Tibial artery (tissue), 4 donors: ENCODE measurements around the gene ADAMTS2.

Experiments used
- DNase-seq, 2 donors: peaks; one replicate each; pipeline ENCODE4 v3.0.0-alpha.2; 2019
- H3K27ac ChIP-seq, 2 donors: fragments of 200-600 bp; sonication (generic) in 1 of 2; 1 replicate in 1 of 2; 2 replicates in 1 of 2; pipeline ENCODE4 v1.5.1; 2018 to 2019; ENCODE audit warnings: mild to moderate bottlenecking in 1 of 2
- H3K27me3 ChIP-seq, 2 donors: fragments of 200-600 bp; sonication (generic) in 1 of 2; one replicate each; pipeline versions ENCODE4 v1.5.1 to v1.6.0; 2016 to 2019
- H3K36me3 ChIP-seq, 3 donors: fragments of 200-600 bp; sonication (generic) in 2 of 3; one replicate each; pipeline ENCODE4 v1.5.1; 2016 to 2019; ENCODE audit warnings: mild to moderate bottlenecking in 2 of 3
- H3K4me1 ChIP-seq, 4 donors: fragments of 200-600 bp; sonication (generic) in 2 of 4; 1 replicate in 3 of 4; 2 replicates in 1 of 4; pipeline ENCODE4 v1.5.1; 2016 to 2019
- H3K4me3 ChIP-seq, 2 donors: fragments of 200-600 bp; sonication (generic) in 1 of 2; 1 replicate in 1 of 2; 2 replicates in 1 of 2; pipeline ENCODE4 v1.5.1; 2018 to 2019; ENCODE audit warnings: mild to moderate bottlenecking in 2 of 2
- H3K9me3 ChIP-seq, 3 donors: fragments of 200-600 bp; sonication (generic) in 1 of 3; one replicate each; pipeline ENCODE4 v1.5.1; 2016 to 2019
- CTCF ChIP-seq, 2 experiments: fragments of 200-600 bp in 1 of 2; fragments of 450-650 bp in 1 of 2; IDR thresholded peaks; one replicate each; pipeline ENCODE4 v1.5.1; 2017 to 2019; ENCODE audit warnings: antibody characterized with exemption in 2 of 2, mild to moderate bottlenecking in 1 of 2, moderate library complexity in 1 of 2
- intact Hi-C: fragments of 100-400 bp; cut with DNase I; formaldehyde crosslinking; loops from one replicate; pipeline ENCODE4 v1.15.0; 2023; ENCODE audit warnings: low total_unique reads

Gene ADAMTS2

DNA sequence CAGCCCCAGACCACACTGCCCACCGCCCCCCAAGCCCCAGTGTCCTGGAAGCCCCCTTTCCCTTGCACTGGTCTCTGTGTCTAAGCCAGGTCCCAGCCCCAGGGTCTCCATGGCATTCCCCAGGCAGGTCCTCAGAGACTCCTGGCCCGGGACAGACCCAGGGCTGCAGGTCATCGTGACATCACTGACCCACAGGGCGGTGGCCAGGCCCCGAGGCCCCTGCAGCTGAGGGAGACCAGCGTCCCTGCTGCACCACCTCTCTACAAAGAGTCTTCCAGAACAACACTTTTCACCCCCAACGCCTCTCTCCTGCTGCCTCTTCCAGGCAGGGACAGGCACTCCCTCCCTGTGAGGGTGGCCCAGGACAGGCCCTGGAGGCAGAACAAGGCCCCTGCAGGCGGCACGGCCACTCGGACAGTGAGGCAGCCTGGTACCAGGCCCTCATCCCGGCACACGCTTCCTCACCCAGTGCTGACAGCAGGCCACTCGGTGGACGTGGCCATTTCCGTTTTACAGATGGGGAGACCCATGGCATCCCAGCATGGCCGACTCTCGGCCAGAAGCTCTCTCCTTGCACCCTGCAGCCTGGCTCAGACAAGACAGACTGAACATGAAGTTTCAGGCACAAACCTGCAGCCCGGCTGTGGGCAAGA, 136.4 kb downstream of the ADAMTS2 start:
- DNase-seq: no peak
- Histone ChIP-seq H3K27ac (no peak overlapping the region), H3K27me3 (no peaks in the 10 kb centered on the region)

GRCh38 chr5:179207920-179208705, 137.1 kb downstream of the ADAMTS2 start:
- H3K36me3 ChIP-seq: no peaks in the 10 kb centered on the region
- no peak for TF ChIP-seq CTCF (IDR thresholded peaks at IDR 0.05)
- intact Hi-C loops: no loop called here
- no peaks in the 10 kb centered on the region for H3K9me3 ChIP-seq
- no peaks in the 10 kb centered on the region for H3K4me1 ChIP-seq
- no peak overlapping the region for H3K27ac ChIP-seq
- H3K27me3 ChIP-seq: no peaks in the 10 kb centered on the region
- H3K4me3 ChIP-seq: no peak overlapping the region
- no peak for DNase-seq

More for the DNA sequence above, 136.4 kb downstream of the ADAMTS2 start:
- H3K4me1 ChIP-seq: no peaks in the 10 kb centered on the region
- TF ChIP-seq CTCF (IDR thresholded peaks at IDR 0.05): no peak
- no peak overlapping the region for H3K4me3 ChIP-seq
- intact Hi-C loops: no loop called here
- H3K36me3 ChIP-seq: no peaks in the 10 kb centered on the region
- H3K9me3 ChIP-seq: no peaks in the 10 kb centered on the region

DNA sequence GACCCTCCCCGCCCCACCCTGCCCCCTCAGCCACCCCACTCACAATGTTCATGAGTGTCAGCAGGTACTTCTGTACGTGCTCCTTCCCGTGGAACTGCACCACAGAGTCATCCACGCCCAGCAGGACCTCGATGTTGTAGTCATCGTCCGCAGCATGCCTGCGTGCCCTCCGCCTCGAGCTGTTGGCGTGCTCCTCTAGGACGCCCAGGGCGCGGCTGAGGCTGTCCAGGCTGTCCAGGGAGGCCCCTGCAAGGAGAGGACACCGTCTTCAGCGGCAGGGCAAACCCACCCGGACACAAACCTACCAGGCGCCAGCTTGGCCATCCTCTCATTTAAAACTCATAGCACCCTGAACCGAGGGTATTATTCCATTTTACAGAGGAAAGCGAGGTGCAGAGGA, 137.8 kb downstream of the ADAMTS2 start:
- H3K27ac ChIP-seq: no peak overlapping the region
- no peak for DNase-seq
- intact Hi-C loops: no loop called here

GRCh38 chr5:179206366-179206765, 138.9 kb downstream of the ADAMTS2 start:
- no peak overlapping the region for H3K4me3 ChIP-seq
- H3K36me3 ChIP-seq: no peaks in the 10 kb centered on the region
- no peak for TF ChIP-seq CTCF (IDR thresholded peaks at IDR 0.05)
- H3K9me3 ChIP-seq: no peaks in the 10 kb centered on the region
- intact Hi-C loops: no loop called here
- no peak overlapping the region for H3K27ac ChIP-seq
- no peaks in the 10 kb centered on the region for H3K4me1 ChIP-seq
- no peaks in the 10 kb centered on the region for H3K27me3 ChIP-seq
- DNase-seq: no peak

More for the DNA sequence above, 137.8 kb downstream of the ADAMTS2 start:
- Histone ChIP-seq H3K9me3 (no peaks in the 10 kb centered on the region), H3K36me3 (no peaks in the 10 kb centered on the region), H3K4me1 (no peaks in the 10 kb centered on the region), H3K4me3 (no peak overlapping the region), H3K27me3 (no peaks in the 10 kb centered on the region)
- no peak for TF ChIP-seq CTCF (IDR thresholded peaks at IDR 0.05)

DNA sequence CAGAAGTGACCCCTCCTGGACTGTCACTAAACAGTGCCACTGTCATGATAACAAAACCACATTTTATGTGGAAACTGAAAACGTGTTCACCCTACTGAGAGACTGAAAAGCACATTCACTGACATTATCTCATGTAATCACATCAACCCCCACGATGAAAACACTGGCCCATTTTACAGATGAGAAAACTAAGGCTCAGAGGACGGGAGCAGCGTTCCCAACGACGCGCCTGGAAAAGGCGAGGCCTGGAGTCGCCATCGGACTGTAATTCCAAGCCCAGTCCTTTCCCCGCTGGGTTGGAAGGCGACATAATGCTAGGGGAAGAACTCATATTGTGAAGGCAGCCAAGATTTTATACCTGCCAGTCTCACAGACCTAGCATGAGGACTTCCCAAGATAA, 140.0 kb downstream of the ADAMTS2 start:
- intact Hi-C loops: no loop called here
- TF ChIP-seq CTCF (IDR thresholded peaks at IDR 0.05): no peak
- Histone ChIP-seq H3K27me3 (no peaks in the 10 kb centered on the region), H3K9me3 (no peaks in the 10 kb centered on the region), H3K4me3 (no peak overlapping the region), H3K27ac (no peak overlapping the region), H3K4me1 (no peaks in the 10 kb centered on the region), H3K36me3 (no peaks in the 10 kb centered on the region)
- DNase-seq: no peak
